H9 (cell line): ENCODE results near the gene PET100. TPM values are rescaled to one million over a fixed set of nuclear protein-coding genes. Genes with fewer than 3 reads are reported as not detected.

ENCODE experiments used
- DNase-seq: peaks from one replicate; pipeline ENCODE4 v3.0.0-alpha.2; 2017
- H2AFZ ChIP-seq: one replicate; pipeline ENCODE4 v1.6.1; 2013; ENCODE audit warnings: mild to moderate bottlenecking, low read length, control low read depth, moderate library complexity
- H2AK5ac ChIP-seq: 2 replicates; pipeline ENCODE4 v1.6.1; 2013; ENCODE audit warnings: low read length, control low read depth, mixed read lengths; ENCODE audit not compliant: insufficient read length
- H2BK120ac ChIP-seq: one replicate; pipeline ENCODE4 v1.6.1; 2013; ENCODE audit warnings: low read depth, mild to moderate bottlenecking, low read length, control low read depth, inconsistent platforms; ENCODE audit not compliant: poor library complexity, severe bottlenecking
- H2BK12ac ChIP-seq: 2 replicates; pipeline ENCODE4 v1.6.1; 2013; ENCODE audit warnings: low read length, control low read depth, mixed read lengths, low read depth; ENCODE audit not compliant: insufficient read length
- H2BK15ac ChIP-seq: 2 replicates; pipeline ENCODE4 v1.6.1; 2013; ENCODE audit warnings: low read depth, low read length, control low read depth
- H2BK20ac ChIP-seq: one replicate; pipeline ENCODE4 v1.6.1; 2013; ENCODE audit warnings: low read depth, mild to moderate bottlenecking, low read length, control low read depth, inconsistent platforms; ENCODE audit not compliant: poor library complexity, severe bottlenecking
- H2BK5ac ChIP-seq: 2 replicates; pipeline ENCODE4 v1.6.1; 2013; ENCODE audit warnings: low read length, control low read depth, mixed read lengths; ENCODE audit not compliant: insufficient read length
- H3K14ac ChIP-seq: 2 replicates; pipeline ENCODE4 v1.6.1; 2013; ENCODE audit warnings: low read length, control low read depth; ENCODE audit not compliant: insufficient read depth
- H3K18ac ChIP-seq: 2 replicates; pipeline ENCODE4 v1.6.1; 2013; ENCODE audit warnings: low read depth, mild to moderate bottlenecking, mixed read lengths, low read length, control low read depth; ENCODE audit not compliant: insufficient read length
- H3K23ac ChIP-seq: 2 replicates; pipeline ENCODE4 v1.6.1; 2013; ENCODE audit warnings: low read length, control low read depth, mixed read lengths, low read depth; ENCODE audit not compliant: insufficient read length
- H3K23me2 ChIP-seq: 2 replicates; pipeline ENCODE4 v1.6.1; 2013; ENCODE audit warnings: low read depth, mild to moderate bottlenecking, mixed read lengths, low read length, control low read depth; ENCODE audit not compliant: insufficient read length, poor library complexity, severe bottlenecking
- H3K27ac ChIP-seq: 2 replicates; pipeline ENCODE4 v1.5.1; 2013; ENCODE audit warnings: low read length, control low read depth, mixed read lengths, low read depth; ENCODE audit not compliant: insufficient read length
- H3K27me3 ChIP-seq: 2 replicates; pipeline ENCODE4 v1.6.1; 2013; ENCODE audit warnings: low read length, control low read depth, inconsistent platforms; ENCODE audit not compliant: insufficient read depth
- H3K4ac ChIP-seq: 2 replicates; pipeline ENCODE4 v1.6.1; 2013; ENCODE audit warnings: low read depth, mild to moderate bottlenecking, control low read depth, inconsistent platforms, low read length, moderate library complexity
- H3K4me1 ChIP-seq: 2 replicates; pipeline ENCODE4 v1.6.1; 2013; ENCODE audit warnings: low read length, control low read depth, inconsistent platforms; ENCODE audit not compliant: insufficient read depth
- H3K4me2 ChIP-seq: 2 replicates; pipeline ENCODE4 v1.6.1; 2013; ENCODE audit warnings: low read length, control low read depth, mixed read lengths; ENCODE audit not compliant: insufficient read length, insufficient read depth
- H3K56ac ChIP-seq: 2 replicates; pipeline ENCODE4 v1.6.1; 2013; ENCODE audit warnings: low read depth, mild to moderate bottlenecking, mixed read lengths, low read length, control low read depth; ENCODE audit not compliant: insufficient read length
- H3K79me1 ChIP-seq: 2 replicates; pipeline ENCODE4 v1.6.1; 2013; ENCODE audit warnings: low read depth, mild to moderate bottlenecking, moderate library complexity, low read length, control low read depth, inconsistent platforms; ENCODE audit not compliant: insufficient read depth, poor library complexity, severe bottlenecking
- H3K79me2 ChIP-seq: 2 replicates; pipeline ENCODE4 v1.6.1; 2013; ENCODE audit warnings: low read length, control low read depth, inconsistent platforms; ENCODE audit not compliant: insufficient read depth
- H3K9ac ChIP-seq: 2 replicates; pipeline ENCODE4 v1.6.1; 2013; ENCODE audit warnings: low read length, control low read depth, mixed read lengths; ENCODE audit not compliant: insufficient read length; ENCODE audit errors: extremely low read depth
- H3K9me3 ChIP-seq: one replicate; pipeline ENCODE4 v1.6.1; 2013; ENCODE audit warnings: low read depth, low read length, inconsistent platforms; ENCODE audit not compliant: control insufficient read depth
- H3T11ph ChIP-seq: one replicate; pipeline ENCODE4 v1.6.1; 2013; ENCODE audit warnings: mild to moderate bottlenecking, low read length, control low read depth, inconsistent platforms
- H4K20me1 ChIP-seq: one replicate; pipeline ENCODE4 v1.6.1; 2013; ENCODE audit not compliant: control insufficient read depth, insufficient read length, insufficient read depth
- H4K5ac ChIP-seq: 2 replicates; pipeline ENCODE4 v1.6.1; 2013; ENCODE audit warnings: low read depth, mild to moderate bottlenecking, mixed read lengths, low read length, control low read depth; ENCODE audit not compliant: insufficient read length
- H4K8ac ChIP-seq: replicated peaks from 2 replicates; pipeline ENCODE4 v1.6.1; 2013; ENCODE audit warnings: low read length, control low read depth, mixed read lengths, low read depth; ENCODE audit not compliant: insufficient read length
- H4K91ac ChIP-seq: 2 replicates; pipeline ENCODE4 v1.6.1; 2013; ENCODE audit warnings: low read depth, mild to moderate bottlenecking, moderate library complexity, mixed read lengths, low read length, control low read depth; ENCODE audit not compliant: insufficient read length
- H3K27ac Mint-ChIP-seq, 3 experiments: 2 replicates in 2 of 3; 3 replicates in 1 of 3; pipeline ENCODE4 v1.8.0; 2020 to 2021; ENCODE audit warnings: mixed read lengths in 3 of 3, mild to moderate bottlenecking in 1 of 3, moderate library complexity in 1 of 3
- H3K27me3 Mint-ChIP-seq: 2 replicates; pipeline ENCODE4 v1.8.0; 2021; ENCODE audit warnings: low read depth, mild to moderate bottlenecking, moderate library complexity, mixed read lengths
- H3K36me3 Mint-ChIP-seq, 3 experiments: 2 replicates in 2 of 3; 3 replicates in 1 of 3; pipeline ENCODE4 v1.8.0; 2020 to 2021; ENCODE audit warnings: low read depth in 3 of 3, mixed read lengths in 3 of 3; ENCODE audit not compliant: insufficient read depth in 1 of 3
- H3K4me1 Mint-ChIP-seq, 2 experiments: 2 replicates each; pipeline ENCODE4 v1.8.0; 2020; ENCODE audit warnings: mixed read lengths in 2 of 2
- H3K4me3 Mint-ChIP-seq, 2 experiments: 2 replicates in 1 of 2; 3 replicates in 1 of 2; pipeline ENCODE4 v1.8.0; 2020 to 2021; ENCODE audit warnings: mild to moderate bottlenecking in 2 of 2, mixed read lengths in 2 of 2, moderate library complexity in 1 of 2
- H3K9me3 Mint-ChIP-seq, 2 experiments: 2 replicates in 1 of 2; 3 replicates in 1 of 2; pipeline ENCODE4 v1.8.0; 2020; ENCODE audit warnings: mild to moderate bottlenecking in 2 of 2, mixed read lengths in 2 of 2, moderate library complexity in 1 of 2
- WGBS: extraction: QIAGEN DNeasy Blood & Tissue Kit; methylation state at CpG from one replicate; pipeline ENCODE4 v1.1.7; 2013; ENCODE audit warnings: missing lambda C conversion rate, low lambda C conversion rate, mixed read lengths; ENCODE audit not compliant: insufficient read length; ENCODE audit errors: extremely low coverage; 5-methylcytosine and 5-hydroxymethylcytosine counted together
- total RNA-seq: library from RNA; stranded (reverse); gene quantifications from 2 replicates; pipeline ENCODE4 v1.2.1, GENCODE V29; 2021
- TF ChIP-seq, protein P1 (sequence below): fragments of 200-600 bp; sonication (generic); conservative IDR thresholded peaks from 3 replicates; pipeline ENCODE4 v1.8.0; 2021; ENCODE audit warnings: antibody characterized with exemption, mild to moderate bottlenecking

Gene PET100
- total RNA-seq, 1 experiment from 2014 or later = 129 TPM

DNA sequence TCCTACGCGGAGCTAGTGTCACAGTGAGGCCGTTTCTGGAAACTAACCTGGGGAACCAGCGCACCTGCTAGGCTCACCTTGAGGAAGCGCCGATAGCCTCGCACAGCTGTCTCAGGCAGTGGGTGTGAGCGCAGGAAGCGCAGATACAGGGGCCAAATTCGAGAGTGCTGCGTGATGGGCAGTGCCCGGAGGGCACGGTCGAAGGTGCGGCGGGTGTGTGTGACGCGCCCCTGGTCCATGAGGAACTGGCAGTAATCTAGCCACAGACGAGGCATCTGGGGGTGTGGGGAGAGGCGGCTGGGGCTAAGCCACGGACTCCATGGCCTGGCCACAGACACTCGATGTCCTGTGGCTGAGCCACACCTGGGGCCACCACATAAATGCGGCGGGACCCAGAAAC is 2.4 kb upstream of the PET100 start:
- no peak overlapping the region for H4K5ac ChIP-seq
- Mint-ChIP-seq H3K4me1 (peaks cover 15 to 26% of the 10 kb centered on the region in 2 experiments), H3K27ac (no peak overlapping the region), H3K36me3 (peaks cover 15 to 38% (median 26%) of the 10 kb centered on the region in 3 experiments; a peak in 6 of 7 replicates), H3K4me3 (peak overlapping the region; percentile 25 to 57; a peak in 4 of 5 replicates), H3K27me3 (no peaks in the 10 kb centered on the region; the same call in 1 of the 2 replicates), H3K9me3 (no peaks in the 10 kb centered on the region; a peak in 2 of 5 replicates)
- H3K9ac ChIP-seq = no peak overlapping the region
- H4K20me1 ChIP-seq = no peaks in the 10 kb centered on the region
- H2BK15ac ChIP-seq = no peak overlapping the region
- H3K4me2 ChIP-seq = no peak overlapping the region
- no peak overlapping the region for H2AFZ ChIP-seq
- H2BK20ac ChIP-seq = no peak overlapping the region
- H3K79me1 ChIP-seq = peaks cover 20% of the 10 kb centered on the region
- no peak overlapping the region for H3K18ac ChIP-seq
- no peak overlapping the region for H3K14ac ChIP-seq
- no peak overlapping the region for H4K91ac ChIP-seq
- H4K8ac ChIP-seq = no peak overlapping the region
- WGBS = no CpG with 5 or more reads among the region's 24 CpGs
- no peak overlapping the region for H2BK5ac ChIP-seq
- H2BK12ac ChIP-seq = no peak overlapping the region
- no peak overlapping the region for H3T11ph ChIP-seq
- H3K4ac ChIP-seq = no peak overlapping the region
- H3K4me1 ChIP-seq = no peaks in the 10 kb centered on the region
- TF ChIP-seq, protein P1, sequence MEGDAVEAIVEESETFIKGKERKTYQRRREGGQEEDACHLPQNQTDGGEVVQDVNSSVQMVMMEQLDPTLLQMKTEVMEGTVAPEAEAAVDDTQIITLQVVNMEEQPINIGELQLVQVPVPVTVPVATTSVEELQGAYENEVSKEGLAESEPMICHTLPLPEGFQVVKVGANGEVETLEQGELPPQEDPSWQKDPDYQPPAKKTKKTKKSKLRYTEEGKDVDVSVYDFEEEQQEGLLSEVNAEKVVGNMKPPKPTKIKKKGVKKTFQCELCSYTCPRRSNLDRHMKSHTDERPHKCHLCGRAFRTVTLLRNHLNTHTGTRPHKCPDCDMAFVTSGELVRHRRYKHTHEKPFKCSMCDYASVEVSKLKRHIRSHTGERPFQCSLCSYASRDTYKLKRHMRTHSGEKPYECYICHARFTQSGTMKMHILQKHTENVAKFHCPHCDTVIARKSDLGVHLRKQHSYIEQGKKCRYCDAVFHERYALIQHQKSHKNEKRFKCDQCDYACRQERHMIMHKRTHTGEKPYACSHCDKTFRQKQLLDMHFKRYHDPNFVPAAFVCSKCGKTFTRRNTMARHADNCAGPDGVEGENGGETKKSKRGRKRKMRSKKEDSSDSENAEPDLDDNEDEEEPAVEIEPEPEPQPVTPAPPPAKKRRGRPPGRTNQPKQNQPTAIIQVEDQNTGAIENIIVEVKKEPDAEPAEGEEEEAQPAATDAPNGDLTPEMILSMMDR = no peak
- no peak for DNase-seq
- H2AK5ac ChIP-seq = no peak overlapping the region
- no peak overlapping the region for H3K27ac ChIP-seq
- H3K9me3 ChIP-seq = no peaks in the 10 kb centered on the region
- no peak overlapping the region for H3K23ac ChIP-seq
- H2BK120ac ChIP-seq = no peak overlapping the region
- peaks cover 2% of the 10 kb centered on the region; the same call in 1 of the 2 replicates for H3K27me3 ChIP-seq
- H3K79me2 ChIP-seq = peaks cover 28% of the 10 kb centered on the region; the same call in 1 of the 2 replicates
- H3K56ac ChIP-seq = no peak overlapping the region
- peaks cover 14% of the 10 kb centered on the region for H3K23me2 ChIP-seq
